PFSK-1 (cell line): ENCODE data around the gene PTPRQ.

ENCODE experiments used
- FOXP2 ChIP-seq: optimal IDR thresholded peaks from 2 replicates; pipeline ENCODE3; 2011; ENCODE audit warnings: borderline replicate concordance, control low read depth, inconsistent platforms; ENCODE audit not compliant: insufficient read depth; ENCODE audit errors: extremely low read length, extremely low read depth
- POLR2AphosphoS5 ChIP-seq: IDR thresholded peaks from 2 replicates; pipeline ENCODE4 v1.6.1; 2012; ENCODE audit warnings: low read depth, mild to moderate bottlenecking, control low read depth, low read length, moderate library complexity
- REST ChIP-seq, 2 experiments: IDR thresholded peaks; 2 replicates each; pipeline versions ENCODE4 v1.6.1 to v1.8.0; 2011 to 2012; ENCODE audit warnings: low read depth in 2 of 2, low read length in 2 of 2, control low read depth in 1 of 2, inconsistent platforms in 1 of 2, mild to moderate bottlenecking in 1 of 2, moderate library complexity in 1 of 2; ENCODE audit not compliant: insufficient read depth in 1 of 2
- SIN3A ChIP-seq: IDR thresholded peaks from 2 replicates; pipeline ENCODE4 v1.6.1; 2012; ENCODE audit warnings: mild to moderate bottlenecking, low read length, moderate library complexity, borderline replicate concordance; ENCODE audit not compliant: insufficient read depth
- TAF1 ChIP-seq: IDR thresholded peaks from 2 replicates; pipeline ENCODE4 v1.6.1; 2012; ENCODE audit warnings: low read length, control low read depth, borderline replicate concordance; ENCODE audit not compliant: insufficient read depth

The PTPRQ gene

GRCh38 chr12:80504389-80505163, 60.5 kb downstream of the PTPRQ start:
- no peak for TF ChIP-seq FOXP2
- TF ChIP-seq TAF1 = no peak
- no peak for TF ChIP-seq POLR2AphosphoS5
- TF ChIP-seq REST (IDR thresholded peaks at IDR 0.05; ENCODE audit: insufficient read depth in 1 of 2, low read depth in 2 of 2, low read length in 2 of 2) = no peak
- TF ChIP-seq SIN3A = no peak

GRCh38 chr12:80509781-80510556, 65.9 kb downstream of the PTPRQ start:
- no peak for TF ChIP-seq POLR2AphosphoS5
- TF ChIP-seq REST (IDR thresholded peaks at IDR 0.05; ENCODE audit: insufficient read depth in 1 of 2, low read depth in 2 of 2, low read length in 2 of 2) = no peak

GRCh38 chr12:80512781-80513180, 68.7 kb downstream of the PTPRQ start:
- TF ChIP-seq POLR2AphosphoS5 (no peak), FOXP2 (no peak), REST (IDR thresholded peaks at IDR 0.05; ENCODE audit: insufficient read depth in 1 of 2, low read depth in 2 of 2, low read length in 2 of 2) (no peak), SIN3A (no peak), TAF1 (no peak)

- TF ChIP-seq POLR2AphosphoS5 (no peak), FOXP2 (no peak), TAF1 (no peak), SIN3A (no peak), REST (IDR thresholded peaks at IDR 0.05; ENCODE audit: insufficient read depth in 1 of 2, low read depth in 2 of 2, low read length in 2 of 2) (no peak)
These were observed 69.2 kb downstream of the PTPRQ start for GRCh38 chr12:80513211-80513610.
